ENCODE measurements around the gene PSMB7.

Gene PSMB7

DNA sequence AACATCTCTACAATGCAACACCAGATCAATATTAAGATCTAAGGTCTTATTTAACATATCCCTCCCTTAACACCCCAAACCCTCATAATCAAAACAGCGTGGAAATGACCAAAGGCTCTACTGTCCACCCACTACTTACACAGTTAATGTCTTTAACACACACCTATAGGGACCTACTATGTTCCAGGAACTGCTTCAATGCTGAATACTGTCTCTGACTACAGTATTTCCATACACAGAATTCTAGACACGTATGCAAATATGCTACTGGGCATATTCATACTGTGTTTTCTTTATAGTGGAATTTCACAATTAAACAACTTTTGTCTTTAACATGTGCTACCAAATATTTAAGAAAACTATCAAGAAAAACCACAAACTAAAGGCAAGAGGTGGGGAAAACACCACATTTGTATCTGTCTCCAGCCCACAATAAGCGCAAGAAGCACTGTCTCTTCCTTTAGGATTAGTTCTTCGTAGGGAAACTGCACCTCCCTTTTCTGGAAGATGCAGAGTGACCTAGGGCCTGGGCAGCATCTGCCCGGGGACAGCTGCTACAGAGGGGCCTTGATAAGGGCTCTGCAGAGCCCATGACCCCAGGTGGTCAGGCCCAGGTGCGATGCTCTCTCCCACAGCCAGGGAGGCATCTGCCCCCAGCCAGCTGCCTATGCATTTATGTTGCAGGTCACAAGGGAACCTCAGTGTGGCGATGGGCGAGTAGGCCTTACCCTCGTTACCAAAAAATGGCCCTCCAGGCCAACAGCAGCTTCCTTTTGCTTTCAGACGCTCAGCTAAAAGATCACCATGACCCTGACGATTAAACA lies 55.2 kb downstream of the PSMB7 start:
- peaks cover 0 to 3% of the 10 kb centered on the region in 2 donors for H3K4me1 ChIP-seq (ENCODE audit: control insufficient read depth in 1 of 2, insufficient read depth in 2 of 2, low read length in 2 of 2)
- H3K27me3 ChIP-seq (ENCODE audit: low read depth, low read length), result no peaks in the 10 kb centered on the region
- H3K9me3 ChIP-seq (ENCODE audit: control insufficient read depth in 1 of 2, low read length in 2 of 2), result no peaks in the 10 kb centered on the region
- no peak overlapping the region for H3K27ac ChIP-seq (ENCODE audit: low read length)
- H3K36me3 ChIP-seq (ENCODE audit: control insufficient read depth in 1 of 2, insufficient read depth in 2 of 2, low read length in 2 of 2), result peaks cover 13 to 17% of the 10 kb centered on the region in 2 donors
- H3K4me3 ChIP-seq (ENCODE audit: low read depth in 1 of 2, low read length in 2 of 2), result no peak overlapping the region

- Histone ChIP-seq H3K27ac (ENCODE audit: low read length) (no peak overlapping the region), H3K27me3 (ENCODE audit: low read depth, low read length) (no peaks in the 10 kb centered on the region), H3K4me1 (ENCODE audit: control insufficient read depth in 1 of 2, insufficient read depth in 2 of 2, low read length in 2 of 2) (peaks cover 0 to 3% of the 10 kb centered on the region in 2 donors), H3K36me3 (ENCODE audit: control insufficient read depth in 1 of 2, insufficient read depth in 2 of 2, low read length in 2 of 2) (peaks cover 13 to 24% of the 10 kb centered on the region in 2 donors), H3K9me3 (ENCODE audit: control insufficient read depth in 1 of 2, low read length in 2 of 2) (no peaks in the 10 kb centered on the region), H3K4me3 (ENCODE audit: low read depth in 1 of 2, low read length in 2 of 2) (no peak overlapping the region)
Observed at GRCh38 chr9:124359426-124359825, 55.8 kb downstream of the PSMB7 start.

- Histone ChIP-seq H3K9me3 (ENCODE audit: control insufficient read depth in 1 of 2, low read length in 2 of 2) (no peaks in the 10 kb centered on the region), H3K27ac (ENCODE audit: low read length) (no peak overlapping the region), H3K4me1 (ENCODE audit: control insufficient read depth in 1 of 2, insufficient read depth in 2 of 2, low read length in 2 of 2) (peaks cover 0 to 3% of the 10 kb centered on the region in 2 donors), H3K4me3 (ENCODE audit: low read depth in 1 of 2, low read length in 2 of 2) (no peak overlapping the region), H3K27me3 (ENCODE audit: low read depth, low read length) (no peaks in the 10 kb centered on the region), H3K36me3 (ENCODE audit: control insufficient read depth in 1 of 2, insufficient read depth in 2 of 2, low read length in 2 of 2) (peaks cover 13 to 29% of the 10 kb centered on the region in 2 donors)
Observed at GRCh38 chr9:124358631-124359030, 56.6 kb downstream of the PSMB7 start.

DNA sequence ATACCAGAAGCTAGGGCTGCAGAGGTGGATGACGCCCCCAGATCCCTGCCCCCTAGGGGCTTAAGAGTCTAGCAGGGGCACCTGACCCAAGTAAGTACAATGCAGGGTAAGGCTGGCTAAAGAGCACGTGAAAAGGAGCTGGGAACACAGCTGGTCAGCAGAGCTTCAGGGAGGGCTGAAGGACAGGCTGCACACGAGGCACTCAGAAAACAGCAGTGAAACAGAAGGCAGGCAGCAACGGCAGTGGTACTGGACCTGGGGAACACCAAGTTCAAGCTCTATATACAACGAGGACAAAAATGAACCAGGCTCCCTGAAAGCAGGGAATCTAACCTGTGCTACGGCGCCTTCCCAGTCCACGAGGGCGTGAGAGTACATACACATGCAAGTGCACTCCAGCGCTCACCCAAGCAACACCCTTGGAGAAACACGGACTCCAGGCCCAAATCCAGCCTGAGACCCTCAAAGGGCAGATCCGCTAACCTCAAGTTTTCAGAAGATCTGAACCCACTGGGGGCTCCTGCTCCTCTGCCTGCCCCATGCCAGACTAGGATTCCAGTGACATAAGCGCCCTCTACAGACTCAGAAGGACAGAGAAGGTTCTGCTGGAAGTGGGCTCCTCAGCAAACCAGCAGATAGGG lies 57.4 kb downstream of the PSMB7 start:
- H3K27me3 ChIP-seq (ENCODE audit: low read depth, low read length), result no peaks in the 10 kb centered on the region
- H3K4me3 ChIP-seq (ENCODE audit: low read depth in 1 of 2, low read length in 2 of 2), result no peak overlapping the region
- no peaks in the 10 kb centered on the region for H3K9me3 ChIP-seq (ENCODE audit: control insufficient read depth in 1 of 2, low read length in 2 of 2)
- H3K27ac ChIP-seq (ENCODE audit: low read length), result no peak overlapping the region
- H3K36me3 ChIP-seq (ENCODE audit: control insufficient read depth in 1 of 2, insufficient read depth in 2 of 2, low read length in 2 of 2), result peaks cover 21 to 37% of the 10 kb centered on the region in 2 donors
- peaks cover 0 to 3% of the 10 kb centered on the region in 2 donors for H3K4me1 ChIP-seq (ENCODE audit: control insufficient read depth in 1 of 2, insufficient read depth in 2 of 2, low read length in 2 of 2)

DNA sequence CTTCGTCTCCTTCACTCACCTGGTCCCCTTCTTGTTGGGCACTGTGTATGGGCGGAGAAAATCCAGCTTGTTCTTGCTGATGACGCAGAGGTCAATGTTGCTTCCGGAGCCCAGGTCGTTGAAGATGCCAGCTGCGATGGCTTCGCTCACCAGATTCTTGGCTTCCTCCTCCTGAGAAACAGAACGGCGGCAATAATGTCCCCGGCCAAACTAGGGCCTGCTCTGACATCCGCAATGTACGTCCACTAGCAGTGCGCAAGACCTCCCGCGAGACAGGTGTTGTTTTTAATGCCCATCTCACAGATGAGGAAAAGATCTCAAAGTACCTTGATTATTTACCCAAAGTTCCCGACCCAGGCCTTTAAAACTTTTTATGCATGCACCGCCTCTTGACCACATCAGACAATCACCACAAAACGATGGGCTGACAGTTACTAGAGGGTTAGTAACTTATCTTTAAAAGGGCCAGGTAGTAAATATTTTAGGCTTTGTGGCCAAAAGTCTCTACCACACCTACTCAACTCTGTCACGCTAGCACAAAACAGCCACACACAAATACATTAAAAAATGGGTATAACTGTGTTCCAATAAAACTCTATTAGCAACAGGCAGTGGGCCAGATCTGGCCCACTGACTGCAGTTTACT lies 58.4 kb downstream of the PSMB7 start:
- Histone ChIP-seq H3K4me1 (ENCODE audit: control insufficient read depth in 1 of 2, insufficient read depth in 2 of 2, low read length in 2 of 2) (peaks cover 0 to 3% of the 10 kb centered on the region in 2 donors), H3K9me3 (ENCODE audit: control insufficient read depth in 1 of 2, low read length in 2 of 2) (no peaks in the 10 kb centered on the region), H3K4me3 (ENCODE audit: low read depth in 1 of 2, low read length in 2 of 2) (no peak overlapping the region), H3K36me3 (ENCODE audit: control insufficient read depth in 1 of 2, insufficient read depth in 2 of 2, low read length in 2 of 2) (peaks cover 29 to 44% of the 10 kb centered on the region in 2 donors), H3K27me3 (ENCODE audit: low read depth, low read length) (no peaks in the 10 kb centered on the region), H3K27ac (ENCODE audit: low read length) (no peak overlapping the region)

DNA sequence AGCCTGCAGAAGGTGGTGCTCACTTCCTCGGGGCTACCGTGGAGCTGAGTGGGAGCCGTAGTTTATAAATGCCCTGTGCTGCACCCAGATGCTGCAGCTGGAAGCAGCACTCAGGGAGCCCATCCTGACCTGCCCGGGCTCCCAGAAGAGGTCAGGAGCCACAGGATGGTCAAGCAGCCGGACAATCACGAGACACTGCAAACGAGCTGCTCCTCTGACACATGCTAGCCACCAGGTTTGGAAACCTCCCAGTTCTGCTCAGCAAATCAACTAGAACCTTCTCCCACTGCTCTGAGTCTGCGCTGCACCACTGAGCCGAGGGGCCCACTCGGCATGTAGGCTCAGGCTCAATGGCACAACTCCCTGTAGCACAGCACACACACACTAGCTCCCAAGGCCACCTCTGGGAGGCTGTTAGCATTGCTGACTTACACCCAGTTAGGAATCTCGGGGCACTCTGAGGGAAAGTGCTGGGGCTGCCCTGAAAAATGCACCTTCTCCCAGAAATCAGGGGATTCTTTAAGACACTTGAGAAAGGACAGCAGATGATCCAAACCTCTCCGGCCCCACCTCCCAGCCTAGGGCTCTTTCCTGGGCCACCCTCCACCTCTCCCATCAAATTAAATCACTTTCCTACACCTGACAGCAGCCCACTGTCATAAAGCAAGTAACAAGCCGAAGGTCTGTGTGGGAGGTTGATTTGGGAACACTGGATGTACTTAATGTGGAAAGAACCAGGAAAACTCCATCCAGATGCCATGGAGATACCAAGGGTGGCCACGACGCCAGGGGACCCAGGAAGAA lies 59.1 kb downstream of the PSMB7 start:
- no peaks in the 10 kb centered on the region for H3K9me3 ChIP-seq (ENCODE audit: control insufficient read depth in 1 of 2, low read length in 2 of 2)
- H3K36me3 ChIP-seq (ENCODE audit: control insufficient read depth in 1 of 2, insufficient read depth in 2 of 2, low read length in 2 of 2), result peaks cover 36 to 51% of the 10 kb centered on the region in 2 donors
- peaks cover 0 to under 1% of the 10 kb centered on the region in 2 donors for H3K4me1 ChIP-seq (ENCODE audit: control insufficient read depth in 1 of 2, insufficient read depth in 2 of 2, low read length in 2 of 2)
- no peak overlapping the region for H3K27ac ChIP-seq (ENCODE audit: low read length)
- H3K4me3 ChIP-seq (ENCODE audit: low read depth in 1 of 2, low read length in 2 of 2), result no peak overlapping the region
- H3K27me3 ChIP-seq (ENCODE audit: low read depth, low read length), result no peaks in the 10 kb centered on the region

- Histone ChIP-seq H3K27me3 (ENCODE audit: low read depth, low read length) (no peaks in the 10 kb centered on the region), H3K27ac (ENCODE audit: low read length) (no peak overlapping the region), H3K4me1 (ENCODE audit: control insufficient read depth in 1 of 2, insufficient read depth in 2 of 2, low read length in 2 of 2) (no peaks in the 10 kb centered on the region), H3K36me3 (ENCODE audit: control insufficient read depth in 1 of 2, insufficient read depth in 2 of 2, low read length in 2 of 2) (peaks cover 45 to 60% of the 10 kb centered on the region in 2 donors), H3K4me3 (ENCODE audit: low read depth in 1 of 2, low read length in 2 of 2) (no peak overlapping the region), H3K9me3 (ENCODE audit: control insufficient read depth in 1 of 2, low read length in 2 of 2) (no peaks in the 10 kb centered on the region)
Observed at GRCh38 chr9:124355039-124355940, 60.0 kb downstream of the PSMB7 start.

- H3K9me3 ChIP-seq (ENCODE audit: control insufficient read depth in 1 of 2, low read length in 2 of 2), result no peaks in the 10 kb centered on the region
- no peak overlapping the region for H3K27ac ChIP-seq (ENCODE audit: low read length)
- peaks cover 47 to 66% of the 10 kb centered on the region in 2 donors for H3K36me3 ChIP-seq (ENCODE audit: control insufficient read depth in 1 of 2, insufficient read depth in 2 of 2, low read length in 2 of 2)
- no peaks in the 10 kb centered on the region for H3K4me1 ChIP-seq (ENCODE audit: control insufficient read depth in 1 of 2, insufficient read depth in 2 of 2, low read length in 2 of 2)
- H3K4me3 ChIP-seq (ENCODE audit: low read depth in 1 of 2, low read length in 2 of 2), result no peak overlapping the region
- no peaks in the 10 kb centered on the region for H3K27me3 ChIP-seq (ENCODE audit: low read depth, low read length)
Observed at GRCh38 chr9:124354346-124355038, 60.8 kb downstream of the PSMB7 start.

GRCh38 chr9:124353811-124354274 lies 61.4 kb downstream of the PSMB7 start:
- no peak overlapping the region for H3K4me3 ChIP-seq (ENCODE audit: low read depth in 1 of 2, low read length in 2 of 2)
- peaks cover 51 to 71% of the 10 kb centered on the region in 2 donors for H3K36me3 ChIP-seq (ENCODE audit: control insufficient read depth in 1 of 2, insufficient read depth in 2 of 2, low read length in 2 of 2)
- H3K9me3 ChIP-seq (ENCODE audit: control insufficient read depth in 1 of 2, low read length in 2 of 2), result no peaks in the 10 kb centered on the region
- H3K4me1 ChIP-seq (ENCODE audit: control insufficient read depth in 1 of 2, insufficient read depth in 2 of 2, low read length in 2 of 2), result no peaks in the 10 kb centered on the region
- no peak overlapping the region for H3K27ac ChIP-seq (ENCODE audit: low read length)
- H3K27me3 ChIP-seq (ENCODE audit: low read depth, low read length), result no peaks in the 10 kb centered on the region
